A549 (cell line): ENCODE data around the gene PDZD2. TPM values are rescaled to one million over a fixed set of nuclear protein-coding genes. Genes with fewer than 3 reads are reported as not detected.
A peak's percentile ranks its signal among the peaks of the same experiment; 100 is the strongest.

Experiments used
- ATAC-seq, 2 experiments: fragments of 200-7000 bp in 1 of 2; fragments of >200 bp in 1 of 2; cut with Nextera tagmentation in 1 of 2; cut with Tn5 transposase in 1 of 2; 3 replicates each; pipeline versions ENCODE4 v1.8.0 to v1.9.1; 2018 to 2020; ENCODE audit warnings: mild to moderate bottlenecking in 1 of 2, moderate library complexity in 1 of 2
- CTCF ChIA-PET: fragments of 300-600 bp; sonication (Branson Sonifier 250); formaldehyde crosslinking; extraction: SDS; loops from one replicate; lab custom pipeline; 2021; ENCODE audit warnings: antibody characterized with exemption, inconsistent platforms; lab: Yijun Ruan, JAX
- POLR2A ChIA-PET: fragments of 350-600 bp; formaldehyde crosslinking; extraction: SDS; loops from one replicate; lab custom pipeline; 2021; ENCODE audit warnings: antibody characterized with exemption, inconsistent platforms; lab: Yijun Ruan, JAX
- DNase-seq, 2 experiments: peaks; one replicate each; pipeline versions ENCODE4 v3.0.0 to v3.0.0-alpha.2; 2011 to 2016; ENCODE audit warnings: low read depth in 1 of 2, low spot score in 1 of 2
- FAIRE-seq: peaks from 2 replicates; lab custom pipeline; 2011; peaks lifted over from hg19 to GRCh38; lab: Jason Lieb, UNC
- H3K27ac ChIP-seq, 2 experiments: fragments of >200 bp; sonication (Bioruptor Twin); formaldehyde crosslinking; 3 replicates each; pipeline ENCODE4 v1.5.1; 2016 to 2017
- H3K4me1 ChIP-seq: fragments of >200 bp; sonication (Bioruptor Twin); formaldehyde crosslinking; 3 replicates; pipeline ENCODE4 v1.6.1; 2016
- H3K4me2 ChIP-seq: fragments of >200 bp; sonication (Bioruptor Twin); formaldehyde crosslinking; 3 replicates; pipeline ENCODE4 v1.6.1; 2016
- H3K4me3 ChIP-seq: fragments of >200 bp; sonication (Bioruptor Twin); formaldehyde crosslinking; 3 replicates; pipeline ENCODE4 v1.5.1; 2016
- H3K9me3 ChIP-seq: fragments of >200 bp; sonication (Bioruptor Twin); formaldehyde crosslinking; 3 replicates; pipeline ENCODE4 v1.6.1; 2016
- ATOH8 ChIP-seq: fragments of 250-450 bp; sonication (Bioruptor Pico); IDR thresholded peaks from 2 replicates; pipeline ENCODE4 v1.5.0; 2020; ENCODE audit warnings: low read depth, mild to moderate bottlenecking, moderate library complexity
- BCL3 ChIP-seq: fragments of >200 bp; sonication (Bioruptor Twin); formaldehyde crosslinking; IDR thresholded peaks from 3 replicates; pipeline ENCODE4 v1.6.1; 2016
- BHLHE40 ChIP-seq: IDR thresholded peaks from 2 replicates; pipeline ENCODE4 v1.6.1; 2012; ENCODE audit warnings: low read depth, low read length, inconsistent platforms
- CHD2 ChIP-seq: fragments of 150-350 bp; IDR thresholded peaks from 2 replicates; pipeline ENCODE4 v1.6.1; 2014; ENCODE audit warnings: low read length; ENCODE audit not compliant: partially characterized antibody
- CTCF ChIP-seq: fragments of >200 bp; sonication (Bioruptor Twin); formaldehyde crosslinking; IDR thresholded peaks from 3 replicates; pipeline ENCODE4 v1.5.1; 2016
- E2F6 ChIP-seq: IDR thresholded peaks from 2 replicates; pipeline ENCODE4 v1.6.1; 2012; ENCODE audit warnings: low read depth, borderline replicate concordance
- ELK1 ChIP-seq: fragments of 150-350 bp; IDR thresholded peaks from 2 replicates; pipeline ENCODE4 v1.6.1; 2014; ENCODE audit warnings: low read depth, mild to moderate bottlenecking, low read length
- EP300 ChIP-seq, 2 experiments: fragments of >200 bp; sonication (Bioruptor Twin); formaldehyde crosslinking; IDR thresholded peaks; 2 replicates in 1 of 2; 3 replicates in 1 of 2; pipeline ENCODE4 v1.6.1; 2016 to 2017
- FOXS1 ChIP-seq: fragments of 250-450 bp; sonication (Bioruptor Pico); IDR thresholded peaks from 2 replicates; pipeline ENCODE4 v1.5.0; 2020; ENCODE audit warnings: mild to moderate bottlenecking, moderate library complexity
- GATA3 ChIP-seq: IDR thresholded peaks from 2 replicates; pipeline ENCODE4 v1.6.1; 2012; ENCODE audit warnings: borderline replicate concordance
- JUN ChIP-seq, 2 experiments: fragments of >200 bp; sonication (Bioruptor Twin); formaldehyde crosslinking; IDR thresholded peaks; 2 replicates in 1 of 2; 3 replicates in 1 of 2; pipeline ENCODE4 v1.6.1; 2016 to 2017
- MAFK ChIP-seq: fragments of 450-650 bp; IDR thresholded peaks from 2 replicates; pipeline ENCODE4 v1.6.1; 2014; ENCODE audit not compliant: partially characterized antibody
- NFE2L2 ChIP-seq: fragments of 150-350 bp; conservative IDR thresholded peaks from 2 replicates; pipeline ENCODE4 v1.6.1; 2014; ENCODE audit warnings: low read length
- NPAS2 ChIP-seq: fragments of 250-450 bp; sonication (Bioruptor Pico); IDR thresholded peaks from 2 replicates; pipeline ENCODE4 v1.8.0; 2022; ENCODE audit warnings: mild to moderate bottlenecking, moderate library complexity, borderline replicate concordance
- PBX3 ChIP-seq: IDR thresholded peaks from 2 replicates; pipeline ENCODE4 v1.6.1; 2012
- RAD21 ChIP-seq, 2 experiments: fragments of >200 bp in 1 of 2; sonication (Bioruptor Twin) in 1 of 2; formaldehyde crosslinking in 1 of 2; IDR thresholded peaks in 1 of 2; conservative IDR thresholded peaks in 1 of 2; 2 replicates in 1 of 2; 3 replicates in 1 of 2; pipeline ENCODE4 v1.6.1; 2012 to 2018; ENCODE audit warnings: inconsistent platforms in 1 of 2
- RCOR1 ChIP-seq: fragments of 150-350 bp; IDR thresholded peaks from 2 replicates; pipeline ENCODE4 v1.6.1; 2014; ENCODE audit warnings: antibody characterized with exemption, low read length, low read depth
- RFX5 ChIP-seq: fragments of 450-650 bp; IDR thresholded peaks from 2 replicates; pipeline ENCODE4 v1.7.1; 2014; ENCODE audit warnings: antibody characterized with exemption, mild to moderate bottlenecking, moderate library complexity
- ZC3H11A ChIP-seq: fragments of 450-650 bp; IDR thresholded peaks from 2 replicates; pipeline ENCODE4 v1.6.1; 2014; ENCODE audit warnings: antibody characterized with exemption, mild to moderate bottlenecking
- ZNF302 ChIP-seq: fragments of 250-450 bp; sonication (Bioruptor Pico); IDR thresholded peaks from 2 replicates; pipeline ENCODE4 v1.9.0; 2021; ENCODE audit warnings: inconsistent platforms, mild to moderate bottlenecking, moderate library complexity
- WGBS: methylation state at CpG from one replicate; pipeline ENCODE4 v1.1.6; 2017; ENCODE audit errors: missing lambda C conversion rate; 5-methylcytosine and 5-hydroxymethylcytosine counted together
- polyA plus RNA-seq, 4 experiments: library from polyadenylated mRNA; depleted of rRNA in 3 of 4; stranded (reverse); fragments of >200 nt; fragmentation: RNase III in 1 of 4; extraction: RNeasy Plus Mini Kit Qiagen cat#74134 plus additional on column Dnase treatment in 1 of 4; gene quantifications; 2 replicates in 3 of 4; 3 replicates in 1 of 4; pipeline ENCODE4 v1.2.3, GENCODE V29; 2011 to 2017

PDZD2 gene
- polyA plus RNA-seq, 2 of the 4 experiments (the other 2 are of a cell fraction), result 0.06 to 0.09 TPM

- 78% methylated on average over 7 of the region's 7 CpGs for WGBS
- Histone ChIP-seq H3K4me2 (peak overlapping the region; percentile 14; the same call in 1 of the 3 replicates), H3K4me3 (no peak overlapping the region), H3K9me3 (no peaks in the 10 kb centered on the region), H3K27ac (no peak overlapping the region), H3K4me1 (peaks cover 12% of the 10 kb centered on the region)
- FAIRE-seq (no peak), ATAC-seq (no peak; a peak in 1 of 6 replicates), DNase-seq (no peak)
- ChIA-PET POLR2A (no interaction called here), CTCF (interaction anchor here (1.2 kb wide), 1 partner anchor 21 kb away, joined by 3 read pairs; no protein-coding TSS in a partner anchor)
- TF ChIP-seq PBX3 (no peak), CTCF (no peak), BCL3 (no peak)
Measured at GRCh38 chr5:32136342-32136741, 497.4 kb downstream of the PDZD2 start.

- no peak for TF ChIP-seq ELK1
- no peak for TF ChIP-seq RAD21 (conservative IDR thresholded peaks at IDR 0.05 in 1 of 2, IDR thresholded peaks at IDR 0.05 in 1 of 2)
- no peak for TF ChIP-seq RCOR1
- TF ChIP-seq FOXS1 (CRISPR knock-in tag), result no peak
- TF ChIP-seq CTCF, result no peak
- no peak for TF ChIP-seq ZNF302
- no peak for TF ChIP-seq MAFK
- no peak for TF ChIP-seq RFX5
- TF ChIP-seq NPAS2, result no peak
- Histone ChIP-seq H3K4me3 (no peak overlapping the region), H3K4me2 (no peak overlapping the region), H3K4me1 (peaks cover 15% of the 10 kb centered on the region), H3K9me3 (no peaks in the 10 kb centered on the region), H3K27ac (no peak overlapping the region)
- no peak for DNase-seq
- 93% methylated on average over 7 of the region's 7 CpGs for WGBS
- FAIRE-seq, result no peak
- CTCF ChIA-PET, result no interaction called here
- no peak for ATAC-seq
- POLR2A ChIA-PET, result no interaction called here
Measured at GRCh38 chr5:32138839-32139493, 500.0 kb downstream of the PDZD2 start.

GRCh38 chr5:32143617-32144377 is 504.9 kb downstream of the PDZD2 start:
- Histone ChIP-seq H3K9me3 (no peaks in the 10 kb centered on the region), H3K4me3 (no peak overlapping the region), H3K4me1 (peaks cover 28% of the 10 kb centered on the region; the same call in 2 of the 3 replicates), H3K27ac (no peak overlapping the region), H3K4me2 (no peak overlapping the region)
- no peak for DNase-seq
- ChIA-PET CTCF (interaction anchor here (1.5 kb wide), 1 partner anchor 88 kb away, joined by 3 read pairs; no protein-coding TSS in a partner anchor), POLR2A (no interaction called here)
- FAIRE-seq, result no peak
- ATAC-seq, result no peak
- 88% methylated on average over 6 of the region's 6 CpGs for WGBS
- TF ChIP-seq ZNF302 (no peak), CHD2 (no peak), E2F6 (no peak), GATA3 (no peak), ATOH8 (no peak), BCL3 (no peak), EP300 (IDR thresholded peaks at IDR 0.05) (no peak), MAFK (no peak), NFE2L2 (no peak), JUN (IDR thresholded peaks at IDR 0.05) (no peak), BHLHE40 (no peak), ZC3H11A (no peak)
